ENCODE data around the gene ARID5A.

Gene ARID5A

DNA sequence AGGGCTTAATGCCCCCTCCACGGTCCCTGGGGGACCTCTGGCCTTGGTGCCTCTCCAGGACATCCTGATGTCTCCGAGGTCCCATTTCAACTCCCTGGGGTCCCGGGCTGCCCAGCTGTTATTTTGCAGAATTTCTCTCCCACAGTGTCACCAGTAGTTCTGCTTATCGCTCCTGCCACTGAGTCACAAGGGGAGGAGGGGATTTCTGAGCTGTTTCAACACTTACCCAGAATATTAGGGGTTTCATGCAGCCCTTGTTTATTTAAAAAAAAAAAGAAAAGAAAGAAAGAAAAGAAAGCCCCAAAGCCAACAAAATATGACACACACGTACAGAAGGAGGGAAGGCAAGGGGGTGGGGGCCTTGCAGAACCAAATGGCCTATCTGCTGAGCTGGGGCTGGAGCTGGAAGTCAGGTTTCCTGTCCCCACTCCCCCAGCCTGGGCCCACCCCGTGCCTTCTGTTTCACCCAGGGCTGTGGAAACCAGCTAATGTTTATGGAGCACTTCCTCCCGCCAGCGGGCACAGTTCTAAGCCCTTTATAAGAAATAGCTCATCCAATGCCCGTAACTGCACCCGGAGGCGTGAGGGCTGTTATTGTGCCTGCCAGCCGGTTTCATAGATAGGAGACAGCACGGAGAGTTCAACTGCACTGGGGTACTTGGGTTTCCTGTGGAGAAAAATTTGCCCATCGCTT, 8.4 kb upstream of the ARID5A start:
- DNase-seq: peak; percentile 68

GRCh38 chr2:96528700-96529375, 7.7 kb upstream of the ARID5A start:
- peak; percentile 33 for DNase-seq

DNA sequence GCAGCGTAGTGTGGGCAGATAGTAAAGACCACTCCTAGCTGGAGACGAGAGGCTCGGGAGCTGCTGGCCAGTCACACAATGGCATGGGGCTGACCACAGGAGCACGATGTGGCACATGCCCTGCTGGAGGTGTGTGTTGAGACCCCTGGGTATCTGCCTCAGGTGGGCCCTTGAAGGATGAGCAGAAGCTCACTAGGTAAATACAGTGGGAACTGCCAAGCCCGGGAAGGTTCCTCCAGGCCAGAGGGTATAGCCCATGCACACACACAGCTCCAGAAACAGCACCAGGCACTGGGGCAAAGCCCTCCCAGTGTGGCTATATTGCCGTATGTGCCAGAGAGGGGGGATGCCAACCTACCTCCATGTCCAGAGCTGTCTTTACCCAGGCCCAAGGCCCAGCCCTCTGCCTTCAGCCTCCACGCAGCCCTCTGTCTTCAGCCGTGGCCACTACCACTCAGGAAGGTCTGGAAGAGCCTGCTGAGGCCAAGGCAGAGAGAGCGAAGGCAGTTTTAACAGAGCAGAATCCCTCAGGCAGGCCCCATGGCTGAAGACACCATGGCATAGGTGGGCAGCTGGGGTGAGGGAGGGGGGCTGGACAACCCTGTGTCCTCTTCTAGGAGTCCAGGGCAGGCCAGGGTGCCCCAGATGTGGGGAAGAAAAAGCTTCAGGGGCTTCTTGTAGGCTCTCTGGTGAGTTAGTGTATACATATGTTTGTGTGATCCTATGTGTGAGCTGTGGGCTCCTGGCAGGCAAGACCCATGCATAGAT, 7.0 kb upstream of the ARID5A start:
- no peak for DNase-seq

DNA sequence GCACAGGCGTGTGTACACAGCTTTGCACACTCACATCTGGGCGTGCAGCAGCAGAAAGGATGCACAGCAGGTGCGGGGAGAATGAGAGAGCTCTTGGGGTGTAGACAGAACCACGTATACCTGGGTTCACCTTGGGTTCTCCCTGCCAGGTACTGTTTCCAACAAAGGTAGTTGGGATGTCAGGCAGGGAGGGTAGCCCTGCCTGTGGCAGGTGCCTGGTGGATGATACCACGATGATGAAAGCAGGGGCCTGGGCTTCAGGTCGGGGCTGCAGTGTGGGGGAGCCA, 6.5 kb upstream of the ARID5A start:
- DNase-seq: no peak

- DNase-seq: no peak
Observed at GRCh38 chr2:96530474-96531357, 5.8 kb upstream of the ARID5A start.

DNA sequence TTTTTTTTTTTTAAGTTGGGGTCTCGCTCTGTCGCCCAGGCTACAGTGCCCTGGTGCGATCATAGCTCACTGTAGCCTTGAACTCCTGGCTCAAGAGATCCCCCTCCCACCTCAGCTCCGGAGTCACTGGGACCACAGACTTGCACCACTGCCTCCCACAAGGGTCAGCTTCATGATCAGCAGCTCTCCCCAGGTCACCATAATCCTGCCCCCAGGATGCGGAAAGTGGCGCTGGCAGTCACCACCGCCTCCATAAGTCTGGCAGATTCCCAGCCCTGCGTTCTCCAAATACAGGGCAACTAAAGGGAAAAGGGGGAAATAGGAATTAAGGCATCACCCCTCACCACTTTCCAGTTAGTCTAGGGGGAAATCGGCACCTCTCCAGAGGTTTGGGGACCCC, 5.2 kb upstream of the ARID5A start:
- no peak for DNase-seq

GRCh38 chr2:96531872-96532505, 4.6 kb upstream of the ARID5A start:
- peak; percentile 99 for DNase-seq

GRCh38 chr2:96532641-96533291, 3.8 kb upstream of the ARID5A start:
- DNase-seq: no peak

DNA sequence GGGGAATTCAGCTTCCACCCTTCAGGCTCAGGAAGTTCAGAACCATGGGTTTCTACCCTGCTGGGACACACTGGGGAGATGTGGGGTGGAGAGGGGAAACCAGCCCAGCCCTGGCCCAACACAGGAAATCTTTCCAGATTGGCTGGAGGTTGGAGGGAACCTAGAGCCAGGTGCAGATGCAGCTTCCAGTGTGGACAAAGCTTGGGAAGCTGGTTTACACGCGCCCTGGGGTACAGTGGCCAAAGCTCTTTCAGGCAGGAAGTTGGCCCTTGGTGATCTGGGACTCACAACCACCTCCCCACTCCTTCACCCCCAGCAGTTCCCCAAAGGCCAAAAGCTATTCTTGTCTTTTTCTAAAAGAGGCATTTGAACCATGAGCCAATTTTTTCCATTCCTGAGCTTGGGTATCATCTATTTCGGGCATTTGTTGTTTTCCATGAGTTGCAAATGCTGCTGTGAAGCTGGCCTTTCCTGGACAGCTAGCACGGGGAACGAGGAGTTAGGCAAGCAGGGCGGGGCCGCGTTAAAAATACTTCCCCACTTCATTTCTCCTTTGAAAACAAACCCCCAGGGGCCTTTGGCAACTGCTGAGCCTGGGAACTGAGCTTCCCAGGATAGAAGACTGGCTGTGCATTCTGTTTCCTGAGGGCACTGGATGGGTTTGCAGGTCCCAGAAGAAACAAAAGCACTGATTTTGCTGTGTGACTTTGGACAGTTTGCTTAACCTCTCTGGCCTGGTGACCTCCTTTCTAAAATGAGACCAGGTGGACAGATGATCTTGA, 3.1 kb upstream of the ARID5A start:
- DNase-seq: peak; percentile 15

- no peak for DNase-seq
Observed at GRCh38 chr2:96534141-96534540, 2.4 kb upstream of the ARID5A start.

GRCh38 chr2:96534701-96535181, 1.8 kb upstream of the ARID5A start:
- DNase-seq: no peak

GRCh38 chr2:96535331-96535730, 1.2 kb upstream of the ARID5A start:
- DNase-seq: no peak

DNA sequence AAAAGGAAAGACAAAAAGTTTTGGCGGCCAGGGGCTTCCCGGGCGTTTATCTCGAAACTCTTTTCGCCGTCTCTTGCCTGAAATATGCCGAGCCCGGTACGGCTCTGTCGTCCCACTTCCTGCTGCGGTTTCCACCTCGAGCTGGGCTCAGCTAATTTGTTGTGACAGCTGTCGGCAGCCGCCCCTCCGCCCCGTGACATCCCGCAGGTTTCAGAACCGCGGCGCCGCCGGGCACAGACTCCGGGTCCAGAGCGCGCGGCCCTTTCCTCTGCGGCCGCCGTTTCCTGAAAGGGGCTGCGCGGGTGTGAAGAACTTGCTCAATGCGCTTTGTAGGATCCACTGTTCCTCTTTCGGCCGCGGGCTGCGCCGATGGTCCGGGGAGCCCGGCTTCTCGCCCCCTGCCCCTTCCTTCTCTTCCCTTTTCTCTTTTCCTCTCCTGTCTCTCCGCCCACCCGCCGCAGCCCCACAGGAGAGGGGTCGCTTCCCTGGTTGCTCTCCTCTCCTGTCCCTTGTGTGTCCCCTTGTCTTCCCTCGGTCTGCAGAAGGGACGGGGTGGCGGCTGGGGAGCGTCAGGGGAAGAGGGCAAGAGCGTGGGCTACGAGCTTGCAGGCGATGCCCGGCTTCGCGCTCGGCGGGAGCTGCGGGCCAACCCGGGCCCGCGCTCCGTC, 648 bp downstream of the ARID5A start:
- DNase-seq: peak; percentile 87

DNA sequence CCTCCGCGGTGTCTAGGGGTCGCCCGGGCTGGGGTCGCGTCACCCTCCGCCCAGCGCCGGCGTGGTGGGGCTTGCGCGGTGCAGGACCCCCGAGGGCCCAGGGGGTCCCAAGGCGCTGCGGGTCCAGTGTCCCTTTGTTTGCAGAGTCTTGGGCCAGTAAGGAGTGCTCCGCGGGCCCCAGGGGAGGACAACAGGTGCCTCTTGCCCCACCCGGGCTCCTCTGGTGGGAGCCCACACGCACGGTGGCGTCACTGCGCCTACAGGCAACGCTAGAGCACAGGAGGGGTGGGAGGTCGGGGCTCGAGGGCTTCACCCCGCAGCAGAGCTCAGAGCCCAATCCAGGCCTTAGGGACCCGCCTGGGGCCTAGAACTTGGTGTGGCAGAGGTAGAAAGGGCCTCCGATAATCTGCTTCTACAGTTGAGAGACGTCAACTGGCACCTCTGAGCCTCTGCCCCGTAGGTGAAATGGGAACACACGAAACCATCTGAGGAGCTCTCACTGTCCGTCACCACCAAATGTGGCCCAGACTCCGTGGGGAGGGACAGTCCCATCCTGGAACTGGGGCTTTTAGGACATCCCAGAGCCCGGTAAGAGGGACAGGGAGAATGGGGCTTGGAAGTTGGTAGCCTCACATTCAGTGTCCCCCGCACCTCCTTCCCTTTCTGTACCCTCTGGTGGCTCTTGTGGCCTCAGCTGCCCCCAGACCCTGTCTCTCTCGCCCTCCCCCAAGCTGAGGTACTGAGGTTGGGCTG, 1.4 kb downstream of the ARID5A start:
- no peak for DNase-seq

DNA sequence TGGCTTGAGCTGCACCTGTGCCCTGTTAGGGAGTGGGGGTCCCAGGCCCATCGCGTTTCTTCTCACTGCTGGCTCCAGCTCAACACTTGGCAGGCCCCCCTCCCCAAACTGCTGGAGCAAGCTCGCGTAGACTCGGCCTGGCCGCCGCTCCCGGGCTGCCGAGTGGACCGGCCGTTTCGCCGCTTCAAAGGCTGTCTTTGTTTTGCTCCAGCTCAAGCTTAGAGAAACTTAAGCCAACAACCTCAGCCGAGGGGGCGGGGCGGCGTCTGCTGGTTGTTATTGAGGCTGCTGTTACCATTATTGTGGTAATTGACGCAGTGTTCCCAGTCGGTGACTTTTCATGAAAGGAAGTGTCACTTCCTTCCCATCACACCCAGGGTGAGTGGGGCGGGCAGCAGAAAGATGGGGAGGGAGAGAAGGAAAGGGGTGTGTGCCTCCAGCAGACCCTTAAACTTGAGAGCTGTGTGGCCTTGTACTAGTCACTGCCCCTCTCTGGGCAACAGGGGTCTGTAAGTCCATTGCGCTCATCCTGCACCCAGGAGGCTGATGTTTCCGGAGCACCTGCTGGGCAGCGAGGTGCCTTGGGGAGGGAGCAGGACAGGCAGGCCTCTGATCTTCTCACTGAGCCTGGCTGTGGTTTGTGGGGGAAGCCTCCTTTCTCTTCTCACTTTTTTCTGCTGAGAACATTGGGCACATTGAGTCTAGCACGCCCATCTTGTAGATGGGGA, 2.1 kb downstream of the ARID5A start:
- DNase-seq: no peak

DNA sequence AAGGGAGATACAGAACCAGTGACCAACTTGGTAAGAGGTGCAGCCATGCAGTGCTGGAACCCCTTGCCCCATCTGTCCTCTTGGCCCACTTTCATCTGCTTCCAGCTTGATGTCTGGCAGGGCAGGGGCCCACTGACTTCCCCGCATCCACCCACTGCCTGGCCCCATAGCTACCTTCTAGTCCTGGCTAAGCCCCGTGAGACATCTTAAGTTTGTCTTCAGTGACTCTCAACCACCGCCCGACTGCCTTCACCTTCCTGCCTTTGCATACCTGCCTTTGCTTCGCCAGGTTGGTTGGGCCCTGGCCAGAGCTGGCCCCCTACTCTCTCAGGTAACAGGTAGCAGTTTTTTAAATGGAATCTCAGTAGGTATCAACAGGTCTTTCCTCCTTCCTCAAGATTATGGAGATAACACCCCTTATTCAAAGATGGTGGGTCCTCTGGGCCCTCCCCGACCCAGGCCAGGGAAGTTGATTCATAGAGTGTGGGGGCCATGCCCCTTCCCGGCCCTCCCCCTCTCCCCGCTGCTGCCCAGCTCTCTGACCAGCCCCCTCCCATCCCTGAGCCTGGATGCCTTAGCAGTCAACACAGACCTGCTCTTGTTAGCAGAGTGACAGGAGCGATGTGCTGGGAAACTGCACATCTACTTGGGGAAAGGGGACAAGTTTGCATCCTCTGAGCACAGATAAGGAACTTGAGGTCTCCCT, 2.8 kb downstream of the ARID5A start:
- DNase-seq: no peak

DNA sequence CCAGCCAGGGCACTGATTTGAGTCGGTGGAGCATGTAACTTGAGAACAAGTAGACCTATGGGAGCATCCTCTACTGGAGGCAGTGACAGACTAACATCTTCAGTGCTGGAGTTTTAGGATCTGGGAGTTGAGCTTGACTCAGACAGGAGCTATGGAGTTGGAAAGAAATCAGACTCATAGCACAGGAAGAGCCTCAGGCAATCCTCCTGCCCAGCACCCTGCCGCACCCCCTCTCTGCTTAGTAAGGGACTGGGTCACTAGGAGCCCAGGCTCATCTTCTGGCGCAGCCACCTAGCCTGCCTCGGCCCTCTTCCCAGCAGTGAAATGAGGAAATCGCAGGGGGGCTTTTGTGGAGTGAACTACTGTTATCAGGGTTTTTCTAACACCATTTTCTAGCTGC, 3.6 kb downstream of the ARID5A start:
- no peak for DNase-seq

- no peak for DNase-seq
Observed at GRCh38 chr2:96541398-96542152, 5.0 kb downstream of the ARID5A start.
